GM23338 (cell line): ENCODE data around the gene PPP2R5D. TPM values are rescaled to one million over a fixed set of nuclear protein-coding genes. Genes with fewer than 3 reads are reported as not detected.

Source experiments
- ATAC-seq: fragments of 200-7000 bp; cut with Tn5 transposase; 3 replicates; pipeline ENCODE4 v1.9.1; 2020
- DNase-seq: peaks from one replicate; pipeline ENCODE4 v3.0.0-alpha.2; 2015; ENCODE audit warnings: low spot score
- H2AFZ ChIP-seq: fragments of 200-600 bp; sonication (generic); 2 replicates; pipeline ENCODE4 v1.8.0; 2016; ENCODE audit warnings: antibody characterized with exemption, mild to moderate bottlenecking, moderate library complexity
- H3F3A ChIP-seq: fragments of 200-600 bp; sonication (generic); replicated peaks from 2 replicates; pipeline ENCODE4 v1.8.0; 2017; ENCODE audit warnings: antibody characterized with exemption, mixed run types, low read depth
- H3K27ac ChIP-seq: fragments of 200-600 bp; sonication (generic); 2 replicates; pipeline ENCODE4 v1.6.1; 2016; ENCODE audit warnings: low read depth
- H3K27me3 ChIP-seq: fragments of 200-600 bp; sonication (generic); 2 replicates; pipeline ENCODE4 v1.8.0; 2016; ENCODE audit warnings: mild to moderate bottlenecking, mixed run types, moderate library complexity; ENCODE audit not compliant: insufficient read depth
- H3K36me3 ChIP-seq: fragments of 200-600 bp; sonication (generic); 2 replicates; pipeline ENCODE4 v1.8.0; 2016; ENCODE audit warnings: mild to moderate bottlenecking; ENCODE audit not compliant: insufficient read depth
- H3K4me1 ChIP-seq: fragments of 200-600 bp; sonication (generic); 2 replicates; pipeline ENCODE4 v1.8.0; 2016; ENCODE audit warnings: mild to moderate bottlenecking, moderate library complexity; ENCODE audit not compliant: insufficient read depth
- H3K4me2 ChIP-seq: fragments of 200-600 bp; sonication (generic); 2 replicates; pipeline ENCODE4 v1.7.1; 2017; ENCODE audit warnings: mixed run types
- H3K4me3 ChIP-seq: fragments of 200-600 bp; sonication (generic); 2 replicates; pipeline ENCODE4 v1.6.1; 2016; ENCODE audit warnings: mixed run types
- H3K79me2 ChIP-seq: fragments of 200-600 bp; sonication (generic); replicated peaks from 2 replicates; pipeline ENCODE4 v1.8.0; 2017; ENCODE audit warnings: mild to moderate bottlenecking; ENCODE audit not compliant: insufficient read depth
- H3K9me2 ChIP-seq: fragments of 200-600 bp; sonication (generic); 2 replicates; pipeline ENCODE4 v1.8.0; 2017; ENCODE audit not compliant: insufficient read depth
- H4K20me1 ChIP-seq: fragments of 200-600 bp; sonication (generic); replicated peaks from 2 replicates; pipeline ENCODE4 v1.8.0; 2017; ENCODE audit warnings: mild to moderate bottlenecking; ENCODE audit not compliant: insufficient read depth
- H3K27ac Mint-ChIP-seq: 2 replicates; pipeline ENCODE4 v1.8.0; 2020; ENCODE audit warnings: inconsistent platforms, mild to moderate bottlenecking, moderate library complexity, mixed read lengths
- H3K27me3 Mint-ChIP-seq: 3 replicates; pipeline ENCODE4 v1.8.0; 2022; ENCODE audit warnings: low read depth, mild to moderate bottlenecking, moderate library complexity, mixed read lengths, inconsistent platforms; ENCODE audit not compliant: insufficient read depth, poor library complexity
- H3K36me3 Mint-ChIP-seq: 3 replicates; pipeline ENCODE4 v1.8.0; 2021; ENCODE audit warnings: low read depth, mild to moderate bottlenecking, inconsistent platforms, moderate library complexity, mixed read lengths
- H3K4me1 Mint-ChIP-seq: 3 replicates; pipeline ENCODE4 v1.8.0; 2020; ENCODE audit warnings: mild to moderate bottlenecking, inconsistent platforms, mixed read lengths
- H3K4me3 Mint-ChIP-seq: 3 replicates; pipeline ENCODE4 v1.8.0; 2021; ENCODE audit warnings: moderate library complexity, mild to moderate bottlenecking, inconsistent platforms, mixed read lengths
- H3K9me3 Mint-ChIP-seq: 3 replicates; pipeline ENCODE4 v1.8.0; 2020; ENCODE audit warnings: moderate library complexity, mild to moderate bottlenecking, inconsistent platforms, mixed read lengths
- CREB1 ChIP-seq: fragments of 250-450 bp; sonication (Bioruptor Pico); IDR thresholded peaks from 2 replicates; pipeline ENCODE4 v1.5.0; 2020; ENCODE audit warnings: low read depth, mild to moderate bottlenecking, moderate library complexity
- EZH2 ChIP-seq: fragments of 200-600 bp; sonication (generic); IDR thresholded peaks from one replicate; pipeline ENCODE4 v1.8.0; 2017; ENCODE audit warnings: antibody characterized with exemption, mild to moderate bottlenecking, low read depth; ENCODE audit not compliant: unreplicated experiment
- EZH2phosphoT487 ChIP-seq: fragments of 200-600 bp; sonication (generic); IDR thresholded peaks from one replicate; pipeline ENCODE4 v1.8.1; 2018; ENCODE audit warnings: antibody characterized with exemption; ENCODE audit not compliant: unreplicated experiment
- JUNB ChIP-seq: IDR thresholded peaks from one replicate; pipeline ENCODE4 v1.6.1; 2016; ENCODE audit warnings: antibody characterized with exemption; ENCODE audit not compliant: unreplicated experiment
- POLR2AphosphoS5 ChIP-seq: IDR thresholded peaks from 2 replicates; pipeline ENCODE4 v1.6.1; 2016; ENCODE audit warnings: antibody characterized with exemption, low read depth
- polyA plus RNA-seq: library from polyadenylated mRNA; unstranded; fragments of >200 nt; fragmentation: Nextera tagmentation; extraction: Ambion mirVana; gene quantifications from 2 replicates; pipeline ENCODE4 v1.2.1, GENCODE V29; 2016
- total RNA-seq: library from RNA; depleted of rRNA; stranded (reverse); fragments of >200 nt; shearing (Covaris generic); gene quantifications from 2 replicates; pipeline ENCODE4 v1.2.3, GENCODE V29; 2014
- TF ChIP-seq, protein P1 (sequence below): IDR thresholded peaks from 2 replicates; pipeline ENCODE4 v1.6.1; 2016; ENCODE audit warnings: antibody characterized with exemption
- TF ChIP-seq, protein P2 (sequence below): fragments of 250-450 bp; sonication (Bioruptor Pico); IDR thresholded peaks from 2 replicates; pipeline ENCODE4 v1.5.0; 2020; ENCODE audit warnings: mild to moderate bottlenecking, moderate library complexity

PPP2R5D gene
- total and polyA plus RNA-seq, 2 experiments from 2014 or later = 20.0 to 55.3 TPM

DNA sequence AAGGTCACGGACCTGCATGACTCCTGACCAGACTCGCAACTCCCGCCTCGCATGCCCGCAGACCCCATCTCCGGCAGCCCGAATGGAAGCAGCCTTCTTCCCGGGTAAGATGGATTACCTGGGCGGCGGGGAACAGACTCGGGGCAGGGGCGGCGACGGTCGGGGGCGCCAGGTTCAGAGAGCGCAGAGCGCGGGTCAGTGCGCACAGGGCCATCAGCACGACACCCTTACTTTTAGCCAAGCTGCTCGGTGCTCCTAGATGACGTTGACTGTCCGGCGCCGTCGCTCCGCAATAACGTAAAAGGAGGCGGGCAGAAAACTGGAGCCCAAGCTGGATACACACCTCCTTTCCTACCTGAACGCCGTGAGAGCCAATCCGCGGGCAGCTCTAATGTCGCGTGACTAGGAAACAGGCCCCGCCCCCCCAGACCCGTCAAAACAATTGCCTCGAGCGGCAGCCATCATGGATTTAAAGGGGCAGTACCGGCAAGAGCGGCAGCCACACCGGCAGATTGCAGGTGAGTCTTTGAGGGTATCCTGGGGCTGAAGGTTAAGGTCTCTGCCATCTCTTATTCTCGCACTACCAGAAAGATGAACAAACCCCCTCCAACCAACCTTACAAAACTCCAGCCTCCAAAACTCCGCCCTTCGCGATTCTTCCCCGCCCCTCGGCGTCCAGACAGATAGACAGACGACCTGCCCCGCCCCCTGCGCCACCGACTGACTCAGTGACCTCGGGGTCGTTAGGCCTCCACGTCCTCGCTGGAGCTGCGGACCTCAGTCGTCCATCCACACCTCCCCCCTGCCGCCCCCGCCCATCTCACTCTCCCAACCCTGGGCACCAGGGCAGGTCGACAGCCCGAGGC, 75.0 kb downstream of the PPP2R5D start, which contains the start of the genes KLC4 and MRPL2:
KLC4 (plus strand) TSS at position 464 of the 866 bp plus-strand sequence. CDS start 1,705 bp downstream, outside the sequence.
MRPL2 (minus strand) TSS at position 267 of the 866 bp plus-strand sequence; CDS start at position 214, 53 bp downstream.
- H3K79me2 ChIP-seq = peaks cover 28% of the 10 kb centered on the region
- H3K4me3 Mint-ChIP-seq = peak within 1 kb of the TSS; percentile 97
- H3K9me3 Mint-ChIP-seq = no peaks in the 10 kb centered on the region; the same call in 1 of the 3 replicates
- H4K20me1 ChIP-seq = no peaks in the 10 kb centered on the region
- peaks cover 5% of the 10 kb centered on the region; the same call in 1 of the 2 replicates for H3K36me3 ChIP-seq
- H3K4me1 Mint-ChIP-seq = peaks cover 30% of the 10 kb centered on the region
- peak within 1 kb of the TSS; percentile 100 for H3K4me3 ChIP-seq
- peak within 1 kb of the TSS; percentile 99 for H3K27ac Mint-ChIP-seq
- H3K4me2 ChIP-seq = peak within 1 kb of the TSS; percentile 100
- TF ChIP-seq POLR2AphosphoS5 (peak; percentile 85), JUNB (no peak), CREB1 (CRISPR knock-in tag) (peak; percentile 99), EZH2 (no peak), EZH2phosphoT487 (no peak)
- TF ChIP-seq, protein P1, sequence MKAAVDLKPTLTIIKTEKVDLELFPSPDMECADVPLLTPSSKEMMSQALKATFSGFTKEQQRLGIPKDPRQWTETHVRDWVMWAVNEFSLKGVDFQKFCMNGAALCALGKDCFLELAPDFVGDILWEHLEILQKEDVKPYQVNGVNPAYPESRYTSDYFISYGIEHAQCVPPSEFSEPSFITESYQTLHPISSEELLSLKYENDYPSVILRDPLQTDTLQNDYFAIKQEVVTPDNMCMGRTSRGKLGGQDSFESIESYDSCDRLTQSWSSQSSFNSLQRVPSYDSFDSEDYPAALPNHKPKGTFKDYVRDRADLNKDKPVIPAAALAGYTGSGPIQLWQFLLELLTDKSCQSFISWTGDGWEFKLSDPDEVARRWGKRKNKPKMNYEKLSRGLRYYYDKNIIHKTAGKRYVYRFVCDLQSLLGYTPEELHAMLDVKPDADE = peak; percentile 75; the same call in 1 of the 2 replicates
- TF ChIP-seq, protein P2, sequence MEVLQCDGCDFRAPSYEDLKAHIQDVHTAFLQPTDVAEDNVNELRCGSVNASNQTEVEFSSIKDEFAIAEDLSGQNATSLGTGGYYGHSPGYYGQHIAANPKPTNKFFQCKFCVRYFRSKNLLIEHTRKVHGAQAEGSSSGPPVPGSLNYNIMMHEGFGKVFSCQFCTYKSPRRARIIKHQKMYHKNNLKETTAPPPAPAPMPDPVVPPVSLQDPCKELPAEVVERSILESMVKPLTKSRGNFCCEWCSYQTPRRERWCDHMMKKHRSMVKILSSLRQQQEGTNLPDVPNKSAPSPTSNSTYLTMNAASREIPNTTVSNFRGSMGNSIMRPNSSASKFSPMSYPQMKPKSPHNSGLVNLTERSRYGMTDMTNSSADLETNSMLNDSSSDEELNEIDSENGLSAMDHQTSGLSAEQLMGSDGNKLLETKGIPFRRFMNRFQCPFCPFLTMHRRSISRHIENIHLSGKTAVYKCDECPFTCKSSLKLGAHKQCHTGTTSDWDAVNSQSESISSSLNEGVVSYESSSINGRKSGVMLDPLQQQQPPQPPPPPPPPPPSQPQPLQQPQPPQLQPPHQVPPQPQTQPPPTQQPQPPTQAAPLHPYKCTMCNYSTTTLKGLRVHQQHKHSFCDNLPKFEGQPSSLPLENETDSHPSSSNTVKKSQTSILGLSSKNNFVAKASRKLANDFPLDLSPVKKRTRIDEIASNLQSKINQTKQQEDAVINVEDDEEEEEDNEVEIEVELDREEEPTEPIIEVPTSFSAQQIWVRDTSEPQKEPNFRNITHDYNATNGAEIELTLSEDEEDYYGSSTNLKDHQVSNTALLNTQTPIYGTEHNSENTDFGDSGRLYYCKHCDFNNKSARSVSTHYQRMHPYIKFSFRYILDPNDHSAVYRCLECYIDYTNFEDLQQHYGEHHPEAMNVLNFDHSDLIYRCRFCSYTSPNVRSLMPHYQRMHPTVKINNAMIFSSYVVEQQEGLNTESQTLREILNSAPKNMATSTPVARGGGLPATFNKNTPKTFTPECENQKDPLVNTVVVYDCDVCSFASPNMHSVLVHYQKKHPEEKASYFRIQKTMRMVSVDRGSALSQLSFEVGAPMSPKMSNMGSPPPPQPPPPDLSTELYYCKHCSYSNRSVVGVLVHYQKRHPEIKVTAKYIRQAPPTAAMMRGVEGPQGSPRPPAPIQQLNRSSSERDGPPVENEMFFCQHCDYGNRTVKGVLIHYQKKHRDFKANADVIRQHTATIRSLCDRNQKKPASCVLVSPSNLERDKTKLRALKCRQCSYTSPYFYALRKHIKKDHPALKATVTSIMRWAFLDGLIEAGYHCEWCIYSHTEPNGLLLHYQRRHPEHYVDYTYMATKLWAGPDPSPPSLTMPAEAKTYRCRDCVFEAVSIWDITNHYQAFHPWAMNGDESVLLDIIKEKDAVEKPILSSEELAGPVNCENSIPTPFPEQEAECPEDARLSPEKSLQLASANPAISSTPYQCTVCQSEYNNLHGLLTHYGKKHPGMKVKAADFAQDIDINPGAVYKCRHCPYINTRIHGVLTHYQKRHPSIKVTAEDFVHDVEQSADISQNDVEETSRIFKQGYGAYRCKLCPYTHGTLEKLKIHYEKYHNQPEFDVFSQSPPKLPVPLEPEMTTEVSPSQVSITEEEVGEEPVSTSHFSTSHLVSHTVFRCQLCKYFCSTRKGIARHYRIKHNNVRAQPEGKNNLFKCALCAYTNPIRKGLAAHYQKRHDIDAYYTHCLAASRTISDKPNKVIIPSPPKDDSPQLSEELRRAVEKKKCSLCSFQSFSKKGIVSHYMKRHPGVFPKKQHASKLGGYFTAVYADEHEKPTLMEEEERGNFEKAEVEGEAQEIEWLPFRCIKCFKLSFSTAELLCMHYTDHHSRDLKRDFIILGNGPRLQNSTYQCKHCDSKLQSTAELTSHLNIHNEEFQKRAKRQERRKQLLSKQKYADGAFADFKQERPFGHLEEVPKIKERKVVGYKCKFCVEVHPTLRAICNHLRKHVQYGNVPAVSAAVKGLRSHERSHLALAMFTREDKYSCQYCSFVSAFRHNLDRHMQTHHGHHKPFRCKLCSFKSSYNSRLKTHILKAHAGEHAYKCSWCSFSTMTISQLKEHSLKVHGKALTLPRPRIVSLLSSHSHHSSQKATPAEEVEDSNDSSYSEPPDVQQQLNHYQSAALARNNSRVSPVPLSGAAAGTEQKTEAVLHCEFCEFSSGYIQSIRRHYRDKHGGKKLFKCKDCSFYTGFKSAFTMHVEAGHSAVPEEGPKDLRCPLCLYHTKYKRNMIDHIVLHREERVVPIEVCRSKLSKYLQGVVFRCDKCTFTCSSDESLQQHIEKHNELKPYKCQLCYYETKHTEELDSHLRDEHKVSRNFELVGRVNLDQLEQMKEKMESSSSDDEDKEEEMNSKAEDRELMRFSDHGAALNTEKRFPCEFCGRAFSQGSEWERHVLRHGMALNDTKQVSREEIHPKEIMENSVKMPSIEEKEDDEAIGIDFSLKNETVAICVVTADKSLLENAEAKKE (CRISPR knock-in tag) = no peak
- peaks cover 9% of the 10 kb centered on the region for H3K4me1 ChIP-seq
- H3F3A ChIP-seq = peaks cover 12% of the 10 kb centered on the region
- H2AFZ ChIP-seq = peak within 1 kb of the TSS; percentile 86
- DNase-seq (peak; percentile 100), ATAC-seq (peak; percentile 89)
- H3K27ac ChIP-seq = peak within 1 kb of the TSS; percentile 94
- H3K36me3 Mint-ChIP-seq = peaks cover 22% of the 10 kb centered on the region
- H3K27me3 ChIP-seq = no peaks in the 10 kb centered on the region
- H3K9me2 ChIP-seq = no peaks in the 10 kb centered on the region
- H3K27me3 Mint-ChIP-seq = peaks cover 14% of the 10 kb centered on the region
